GM21717 (cell line): ENCODE data around the gene C12orf75.
A peak's percentile ranks its signal among the peaks of the same experiment; 100 is the strongest.
"Not testable (repeated sequence)": the region's sequence is repeated elsewhere in the genome, so short reads cannot be mapped to it uniquely, and the experiment has no call there.

Experiments used
- ATAC-seq: cut with Tn5 transposase; IDR thresholded peaks from one replicate; pipeline ENCODE4 v1.9.1; 2021; ENCODE audit warnings: mild to moderate bottlenecking, moderate library complexity; ENCODE audit not compliant: unreplicated experiment

C12orf75 gene

DNA sequence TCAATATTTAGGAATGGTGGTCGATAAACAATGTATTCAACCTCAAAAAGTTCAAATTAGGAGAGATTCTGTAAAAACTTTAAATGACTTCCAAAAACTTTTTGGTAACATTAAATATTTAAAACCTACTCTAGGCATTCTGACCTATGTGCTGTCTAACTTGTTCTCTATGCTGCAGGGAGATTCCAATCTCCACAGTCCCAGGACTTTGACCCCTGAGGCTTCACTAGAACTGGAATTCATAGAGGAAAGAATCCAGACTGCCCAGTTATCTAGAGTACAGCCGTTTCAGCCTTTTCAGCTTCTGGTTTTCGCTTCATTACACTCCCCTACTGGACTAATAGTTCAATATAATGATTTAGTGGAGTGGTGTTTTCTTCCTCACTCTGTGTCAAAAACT lies 21.1 kb upstream of the C12orf75 start:
- ATAC-seq = not testable (repeated sequence)

DNA sequence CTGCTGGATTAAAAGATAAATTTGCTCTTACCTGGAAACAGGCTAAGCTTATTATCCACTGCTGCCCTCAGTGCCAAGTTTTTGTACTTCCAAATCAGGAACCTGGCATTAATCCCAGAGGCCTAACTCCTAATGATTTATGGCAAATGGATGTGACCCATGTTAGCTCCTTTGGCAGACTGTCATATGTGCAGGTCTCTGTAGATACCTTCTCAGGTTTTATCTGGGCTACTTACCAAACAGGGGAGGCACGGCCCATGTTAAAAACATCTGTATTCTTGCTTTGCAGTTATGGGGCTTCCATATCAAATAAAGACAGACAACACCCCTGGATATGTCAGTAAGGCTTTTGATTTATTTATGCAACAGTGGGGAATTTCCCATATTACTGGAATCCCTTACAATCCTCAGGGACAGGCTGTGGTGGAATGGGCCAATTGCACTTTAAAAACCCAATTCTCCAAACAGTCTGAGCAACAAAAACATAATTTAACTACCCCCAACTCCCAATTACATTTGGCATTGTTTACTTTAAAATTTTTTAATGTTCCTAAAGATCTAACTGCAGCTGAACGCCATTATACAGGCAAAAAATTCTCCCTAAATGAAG lies 19.9 kb upstream of the C12orf75 start:
- not testable (repeated sequence) for ATAC-seq

DNA sequence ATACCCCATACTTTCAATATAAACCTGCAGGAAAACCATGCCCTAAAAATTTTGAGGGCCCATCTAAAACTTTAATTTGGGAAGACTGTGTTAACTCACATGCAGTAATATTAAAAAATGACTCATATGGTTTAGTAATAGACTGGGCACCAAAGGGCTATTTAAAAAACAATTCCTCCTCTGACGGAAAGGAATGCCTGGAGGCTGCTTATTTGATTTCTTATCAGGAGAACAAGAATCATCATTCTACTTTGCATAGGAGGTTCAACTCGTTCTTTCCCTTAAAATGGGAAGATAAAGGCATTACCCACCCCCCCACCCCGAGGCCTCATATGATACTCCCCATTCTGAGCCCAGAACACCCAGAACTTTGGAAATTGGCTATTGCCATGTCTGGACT lies 18.6 kb upstream of the C12orf75 start:
- ATAC-seq = not testable (repeated sequence)

DNA sequence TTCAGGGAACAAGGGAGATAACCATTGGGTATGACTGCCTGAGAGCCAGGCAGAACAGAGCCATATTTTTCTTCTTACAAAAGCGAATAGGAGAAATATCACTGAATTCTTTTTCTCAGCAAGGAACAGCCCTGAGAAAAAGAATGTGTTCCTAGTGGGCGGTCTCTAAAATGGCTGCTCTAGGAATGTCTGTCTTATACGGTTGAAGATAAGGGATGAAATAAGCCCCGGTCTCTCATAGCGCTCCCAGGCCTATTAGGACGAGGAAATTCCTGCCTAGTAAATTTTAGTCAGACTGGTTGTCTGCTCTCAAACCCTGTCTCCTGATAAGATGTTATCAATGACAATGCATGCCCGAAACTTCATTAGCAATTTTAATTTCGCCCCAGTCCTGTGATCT lies 16.7 kb upstream of the C12orf75 start:
- not testable (repeated sequence) for ATAC-seq

DNA sequence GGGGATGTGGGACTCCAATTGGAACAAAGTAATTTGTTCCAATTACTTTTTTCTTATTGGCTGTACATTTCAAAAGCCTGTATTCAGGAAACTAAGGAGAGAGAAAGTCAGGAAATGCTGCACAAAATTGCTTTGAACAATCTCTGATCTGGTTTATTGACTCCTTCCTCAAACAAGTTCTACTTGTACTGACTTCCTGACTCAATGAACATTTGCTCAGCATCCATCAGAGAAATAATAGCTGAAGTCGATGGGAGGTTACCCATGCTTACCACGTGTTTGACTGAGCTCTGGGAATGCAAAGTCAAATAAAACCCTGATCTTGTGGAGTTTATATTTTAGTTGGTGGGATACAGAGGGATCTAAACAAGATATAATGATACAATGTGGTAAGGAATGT lies 15.4 kb upstream of the C12orf75 start:
- ATAC-seq = no peak

DNA sequence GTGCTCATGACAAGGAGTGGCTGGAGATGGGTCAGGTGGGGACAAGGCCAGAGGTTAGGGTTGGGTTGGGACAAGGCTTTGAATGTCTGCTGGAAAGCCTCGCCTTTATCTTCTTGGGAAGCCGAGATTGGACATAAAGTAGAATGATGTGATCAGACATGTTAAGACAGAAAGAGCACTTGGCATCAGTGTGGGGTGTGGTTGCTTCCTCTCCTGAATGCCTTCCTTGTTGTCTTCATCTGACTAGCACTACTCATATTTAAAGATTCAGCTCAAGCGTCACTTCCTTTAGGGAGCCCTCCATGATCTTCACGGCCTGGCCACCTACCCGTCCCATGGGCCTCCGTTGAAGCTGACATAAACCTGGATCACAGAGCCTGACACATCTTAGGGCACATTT lies 14.8 kb upstream of the C12orf75 start:
- no peak for ATAC-seq

DNA sequence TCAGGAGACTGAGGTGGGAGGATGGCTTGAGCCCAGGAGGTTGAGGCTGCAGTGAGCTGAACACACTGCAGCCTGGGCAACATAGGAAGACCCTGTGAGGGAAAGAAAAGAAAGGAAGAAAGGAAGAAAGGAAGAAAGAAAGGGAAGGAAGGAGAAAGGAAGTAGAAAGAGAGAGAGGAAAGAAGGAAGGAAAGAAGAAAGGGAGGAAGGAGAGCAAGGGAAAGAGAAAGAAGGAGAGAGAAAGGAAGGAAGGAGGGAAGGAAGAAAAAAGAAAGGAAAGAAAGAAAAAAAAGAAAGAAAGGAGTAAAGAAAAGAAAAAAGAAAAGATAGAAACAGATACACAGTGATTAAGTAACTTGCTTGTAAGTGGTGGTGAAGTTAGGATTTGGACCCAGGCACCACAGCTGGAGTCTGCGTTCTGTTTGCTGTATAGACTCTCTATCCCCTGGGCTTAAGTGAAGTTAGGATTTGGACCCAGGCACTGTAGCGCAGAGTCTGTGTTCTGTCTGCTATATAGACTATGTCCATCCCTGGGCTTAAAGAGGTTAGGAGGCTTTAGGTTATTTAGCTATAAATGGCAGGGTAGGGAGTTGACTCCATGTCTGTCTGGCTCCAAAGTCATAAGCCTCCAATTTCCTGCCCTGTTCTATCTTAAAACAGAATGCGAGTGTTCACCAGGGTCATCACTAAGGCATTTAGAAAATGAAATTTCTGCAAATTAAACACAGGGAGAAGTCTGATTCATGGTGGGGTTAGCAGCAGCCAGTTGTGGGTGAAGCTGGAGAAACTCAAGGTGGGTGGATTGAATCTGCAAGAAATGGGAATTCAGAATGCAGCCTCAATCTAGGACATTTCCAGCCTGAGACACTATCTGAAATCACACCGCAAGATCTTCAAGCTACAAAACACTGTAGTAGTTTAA lies 13.3 kb upstream of the C12orf75 start:
- no peak for ATAC-seq

DNA sequence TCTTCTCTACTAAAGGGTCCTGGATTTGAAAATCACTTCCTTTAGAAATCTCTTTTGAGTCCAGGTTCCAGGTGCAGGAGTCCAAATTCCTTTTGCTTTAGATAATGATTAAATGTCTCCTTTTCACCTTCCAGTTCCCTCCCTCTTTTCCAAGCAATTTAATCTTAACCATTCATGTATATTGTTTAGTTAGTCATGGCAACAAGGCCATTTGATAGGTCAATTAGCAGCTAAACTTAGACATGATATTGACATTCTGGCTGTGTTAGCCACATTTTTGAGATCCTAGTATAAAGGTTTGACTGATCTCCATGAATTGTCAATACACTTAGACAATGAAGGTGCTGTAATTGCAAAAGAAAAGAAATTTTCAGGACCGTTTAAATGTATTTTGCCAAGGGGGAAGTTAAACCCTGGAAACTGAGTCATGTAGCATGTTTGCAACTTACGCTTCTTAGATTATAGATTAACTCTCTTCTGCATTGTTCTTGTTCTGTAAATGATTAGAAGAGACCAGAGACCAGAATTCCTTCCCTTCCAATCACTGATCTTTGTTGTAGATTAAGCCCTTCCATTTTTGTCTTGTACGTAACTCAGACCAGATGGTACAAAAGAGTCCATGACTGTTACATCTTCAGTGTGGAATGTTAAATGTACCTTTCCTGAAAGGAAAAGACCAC lies 12.4 kb upstream of the C12orf75 start:
- no peak for ATAC-seq

DNA sequence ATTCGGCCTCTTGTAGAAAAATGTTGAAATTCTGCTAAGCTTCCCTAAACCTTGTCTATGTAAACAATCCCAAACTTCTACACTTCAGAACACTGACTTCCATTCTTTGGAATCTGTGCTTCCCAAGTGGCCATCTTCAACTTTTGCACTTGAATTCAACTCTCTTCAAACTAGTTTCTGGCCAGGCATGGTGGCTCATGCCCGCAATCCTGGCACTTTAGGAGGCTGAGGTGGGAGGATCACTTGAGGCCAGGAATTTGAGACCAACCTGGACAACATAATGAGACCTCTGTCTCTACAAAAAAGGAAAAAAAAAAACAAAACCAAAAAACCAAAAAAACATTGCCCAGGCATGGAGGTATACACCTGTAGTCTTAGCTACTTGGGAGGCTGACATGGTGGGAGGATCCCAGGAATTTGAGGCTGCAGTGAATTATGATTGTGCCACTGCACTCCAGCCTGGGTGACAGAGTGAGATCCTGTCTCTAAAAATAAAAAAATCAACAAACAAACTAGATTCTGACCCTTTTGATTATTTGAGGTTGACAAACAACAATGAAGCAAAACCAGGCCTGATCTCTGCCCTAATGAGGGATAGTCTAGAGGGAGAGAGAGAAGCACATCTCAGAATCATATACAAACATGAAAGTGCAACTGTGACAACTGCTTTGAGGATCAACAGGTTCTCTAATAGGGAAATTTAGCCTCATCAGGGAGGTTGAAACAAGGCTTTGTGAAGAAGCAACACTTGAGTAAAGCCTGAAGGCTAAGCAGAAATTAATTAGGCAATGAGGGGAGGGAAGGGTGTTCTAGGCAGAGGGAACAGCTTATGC lies 11.6 kb upstream of the C12orf75 start:
- ATAC-seq = no peak

DNA sequence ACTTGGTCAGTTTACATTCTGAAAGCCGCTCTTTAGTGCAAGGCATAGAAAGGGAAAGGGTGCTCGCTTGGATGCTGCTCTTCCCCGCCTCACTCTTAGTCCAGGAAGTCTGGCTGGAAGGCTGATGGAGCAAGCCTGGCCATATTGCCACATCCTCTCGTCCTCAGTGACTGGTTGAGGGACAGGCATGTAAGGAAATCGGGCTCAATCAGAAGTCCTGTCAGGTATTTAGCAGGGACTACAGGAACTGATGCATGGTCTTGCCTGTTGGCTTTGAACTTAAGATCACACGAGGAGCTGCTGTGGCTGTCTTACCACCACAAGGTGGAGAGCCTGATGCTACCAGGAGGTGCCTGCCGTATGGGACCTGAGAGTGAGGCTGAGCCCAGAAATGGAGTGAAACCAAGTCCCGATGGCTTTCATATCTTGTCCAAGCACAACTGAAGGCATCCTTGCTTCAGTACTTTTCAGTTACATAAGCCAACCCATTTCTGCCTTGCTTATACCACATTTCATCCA lies 10.7 kb upstream of the C12orf75 start:
- no peak for ATAC-seq

DNA sequence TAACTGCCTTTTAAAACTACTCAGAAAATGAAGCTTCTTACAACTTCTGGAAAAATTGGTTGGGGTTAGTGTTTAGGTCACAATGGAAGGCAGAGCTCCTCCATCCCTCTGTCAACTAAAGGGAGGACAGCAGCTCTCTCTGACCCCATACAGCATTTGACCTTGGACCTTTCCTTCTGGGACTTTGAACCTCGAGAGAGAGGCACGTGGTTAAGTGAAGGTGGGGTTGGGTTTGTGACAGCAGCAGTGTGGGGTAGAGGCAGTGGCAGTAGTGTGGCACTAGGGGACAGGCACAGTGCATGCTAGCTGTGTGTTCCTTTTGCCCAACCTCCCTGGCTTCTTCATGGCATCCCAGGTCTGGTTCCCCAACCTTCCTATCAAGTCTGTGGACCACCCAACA lies 9.4 kb upstream of the C12orf75 start:
- no peak for ATAC-seq

DNA sequence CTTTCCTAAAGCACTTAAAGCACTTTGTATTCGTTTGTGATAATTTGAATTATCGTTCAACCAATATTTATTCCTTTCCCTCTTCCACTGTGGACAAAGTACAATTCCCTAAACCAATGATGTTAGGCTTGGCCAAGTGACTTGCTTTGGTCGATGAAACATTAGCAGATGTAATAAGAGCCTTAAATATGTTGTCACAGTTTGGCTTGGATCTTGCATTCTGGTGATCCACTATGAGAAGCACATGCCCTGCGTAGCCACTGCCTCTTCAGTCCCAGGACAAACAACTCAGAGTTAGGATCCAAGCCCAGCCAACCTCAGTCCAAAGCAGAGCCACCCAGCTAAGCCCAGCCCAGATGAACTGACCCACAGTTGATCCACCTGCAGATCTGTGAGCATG lies 8.4 kb upstream of the C12orf75 start:
- no peak for ATAC-seq

DNA sequence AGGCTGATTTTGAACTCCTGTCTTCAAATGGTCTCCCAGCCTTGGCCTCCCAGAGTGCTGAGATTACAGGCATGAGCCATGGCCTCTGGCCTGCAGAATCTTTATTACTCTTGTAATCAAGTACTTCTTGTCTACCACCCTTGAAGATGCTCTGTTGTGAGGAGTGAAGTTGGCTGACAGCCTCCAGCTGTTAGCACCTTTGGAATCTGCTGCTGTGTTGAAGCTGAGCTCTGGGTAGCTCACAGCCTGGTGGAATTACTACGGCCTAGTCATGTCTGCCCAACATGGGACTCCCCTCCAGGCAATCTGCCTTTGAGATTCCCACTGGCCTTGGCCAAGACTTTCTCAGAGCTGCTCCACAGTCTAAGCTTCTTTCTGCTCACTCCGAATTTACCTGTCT lies 5.8 kb upstream of the C12orf75 start:
- no peak for ATAC-seq

DNA sequence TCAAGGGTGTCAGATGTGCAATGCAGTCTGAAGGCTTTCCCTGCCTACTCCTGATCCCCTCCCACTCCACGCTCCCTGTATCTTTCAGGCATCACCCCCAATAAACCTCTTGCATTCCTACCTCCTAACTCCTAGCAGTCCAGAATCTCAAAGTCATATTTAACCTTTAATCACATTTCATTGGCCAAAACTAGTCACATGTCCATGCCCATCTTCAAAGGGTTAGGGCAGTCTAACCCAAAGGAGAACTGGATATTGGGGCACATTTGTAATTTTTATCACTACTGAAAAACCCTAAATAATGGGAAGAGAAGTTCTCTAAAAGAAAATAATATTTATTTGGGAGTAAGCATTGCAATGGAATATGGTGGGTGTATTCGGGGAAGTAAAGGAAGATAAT lies 5.4 kb upstream of the C12orf75 start:
- no peak for ATAC-seq

DNA sequence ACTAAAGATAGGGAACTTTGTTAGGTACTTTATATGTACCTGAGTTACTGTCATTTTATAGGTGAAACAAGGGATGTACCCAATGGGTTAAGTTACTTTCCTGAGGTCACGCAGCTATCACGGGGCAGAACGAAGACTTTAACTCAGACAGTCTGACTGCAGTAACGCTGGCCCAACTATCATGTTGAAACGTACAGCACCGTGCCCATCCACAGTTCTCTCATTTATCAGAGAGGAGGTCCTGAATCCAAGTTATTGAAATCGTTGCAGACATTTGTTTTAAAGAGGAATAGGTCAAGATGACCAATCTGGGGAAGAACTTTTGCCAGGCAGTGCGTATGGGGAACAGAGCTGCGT lies 587 bp upstream of the C12orf75 start:
- ATAC-seq = peak; percentile 10

DNA sequence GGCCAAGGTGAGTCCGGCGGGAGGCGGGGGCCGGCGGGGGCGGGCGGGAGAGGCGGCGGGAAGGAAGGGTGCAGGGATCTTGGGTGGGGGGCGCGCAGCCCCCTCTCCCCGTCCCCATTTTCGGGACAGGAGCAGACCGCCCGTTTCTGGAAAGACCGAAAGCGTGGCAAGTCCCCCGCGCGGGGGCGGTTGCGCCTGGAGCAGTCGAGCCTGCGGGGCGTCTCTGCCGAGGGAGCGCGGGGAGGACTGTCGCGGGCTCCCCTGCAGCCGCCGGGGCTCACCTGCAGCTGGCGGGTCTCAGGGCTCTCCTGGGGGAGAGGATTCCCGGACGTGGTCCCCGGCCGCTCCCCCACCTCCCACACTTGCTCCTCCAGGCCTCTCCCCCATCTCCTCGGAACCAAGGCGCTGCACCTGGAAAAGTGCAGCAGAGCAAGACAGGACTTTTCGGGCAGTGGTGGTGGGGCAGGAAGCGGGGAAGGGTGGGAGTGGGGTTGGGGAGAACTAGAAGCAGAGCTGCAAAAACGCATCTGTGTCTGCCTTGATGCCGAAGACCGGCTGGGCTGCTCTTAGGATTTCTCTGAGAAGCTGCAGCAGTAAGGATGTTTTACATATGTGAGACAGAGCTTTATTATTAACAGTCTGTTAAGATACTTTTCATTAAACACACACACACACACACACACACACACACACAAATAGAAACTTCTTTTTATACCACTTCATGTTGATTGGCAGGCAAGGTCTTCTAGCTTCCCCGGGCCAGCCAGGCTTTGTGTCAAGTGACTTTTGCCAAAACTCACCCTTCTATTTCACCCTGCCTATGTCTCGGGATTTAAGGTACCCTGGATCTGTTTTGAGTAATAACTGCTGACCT lies 677 bp downstream of the C12orf75 start:
- ATAC-seq = peak; percentile 9

DNA sequence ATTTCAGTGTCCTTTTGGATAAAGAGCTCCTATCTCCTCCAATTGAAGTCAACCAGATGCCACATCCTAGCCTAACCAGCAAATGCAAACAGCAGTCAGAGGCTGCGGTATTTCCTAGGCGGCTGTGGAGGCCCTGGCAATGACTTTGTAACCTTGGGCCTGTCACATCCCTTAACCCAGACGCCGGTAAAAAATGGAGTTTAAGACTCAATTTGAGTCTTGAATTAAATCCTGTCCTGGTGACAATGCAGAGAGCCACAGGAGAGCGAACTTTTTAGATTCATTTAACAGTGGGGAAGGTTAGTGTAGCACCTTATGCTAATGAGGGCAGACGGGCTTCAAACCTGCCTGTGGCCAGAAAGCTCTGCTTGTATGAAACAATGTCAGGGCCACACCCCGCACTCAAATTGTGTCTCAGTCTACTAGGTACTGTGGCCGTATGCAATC lies 1.3 kb downstream of the C12orf75 start:
- ATAC-seq = no peak

DNA sequence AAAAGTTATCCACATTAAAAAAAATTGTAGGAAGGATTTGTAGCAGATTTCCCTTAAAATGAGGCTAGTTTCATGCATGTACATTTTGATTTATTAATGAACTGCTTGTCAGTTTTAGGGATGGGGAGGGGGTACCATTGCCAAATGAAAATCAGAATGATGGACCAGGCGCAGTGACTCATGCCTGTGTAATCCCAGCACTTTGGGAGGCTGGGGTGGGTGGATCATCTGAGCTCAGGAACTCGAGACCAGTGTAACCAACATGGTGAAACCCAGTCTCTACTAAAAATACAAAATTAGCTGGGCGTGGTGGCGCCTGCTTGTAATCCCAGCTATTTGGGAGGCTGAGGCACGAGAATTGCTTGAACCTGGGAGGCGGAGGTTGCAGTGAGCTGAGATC lies 1.8 kb downstream of the C12orf75 start:
- not testable (repeated sequence) for ATAC-seq

DNA sequence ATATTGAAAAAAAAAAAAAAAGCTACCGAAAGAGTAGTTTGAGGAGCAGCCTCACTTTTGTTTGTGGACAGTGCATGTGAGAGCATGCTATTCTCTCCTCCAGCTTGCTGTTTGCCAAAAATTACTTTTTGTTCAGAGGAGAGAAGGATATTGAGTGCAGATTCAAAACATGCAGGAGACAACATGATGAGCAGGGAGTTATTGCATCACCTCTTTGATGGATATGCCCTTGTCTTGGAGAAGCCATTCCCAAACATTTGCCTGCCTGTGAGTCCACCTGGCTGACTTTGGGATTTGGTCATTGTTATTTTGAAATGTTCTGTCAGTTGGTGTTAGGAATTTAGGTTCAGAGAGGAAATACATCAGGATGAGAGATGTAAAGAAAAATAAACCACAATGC lies 2.4 kb downstream of the C12orf75 start:
- no peak for ATAC-seq

DNA sequence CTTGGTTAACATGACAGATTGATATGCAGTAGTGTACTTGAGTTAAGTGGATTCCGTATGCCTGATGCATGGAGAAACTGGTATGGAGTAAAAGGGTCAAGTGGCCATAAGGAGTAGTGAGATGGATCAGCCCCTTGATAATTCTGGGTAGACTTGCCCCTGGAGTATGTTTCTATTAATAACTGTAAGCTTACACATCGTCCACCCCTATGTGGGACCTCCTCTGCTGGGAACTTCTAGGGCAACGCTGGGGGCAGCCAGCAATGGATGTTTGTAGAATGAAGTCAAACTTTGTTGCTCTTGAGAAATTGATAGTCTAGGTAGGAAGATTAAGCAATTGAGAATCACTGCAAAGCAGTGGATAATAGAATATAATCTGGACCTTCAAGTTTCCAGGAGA lies 3.5 kb downstream of the C12orf75 start:
- no peak for ATAC-seq
